A673 (cell line): ENCODE measurements around the gene RIPOR1. TPM values are rescaled to one million over a fixed set of nuclear protein-coding genes. Genes with fewer than 3 reads are reported as not detected.

Experiments
- BruUV-seq: library from RNA; stranded (reverse); fragments of 400-500 nt; replicated peaks from 2 replicates; lab custom pipeline; 2021; lab: Mats Ljungman, UMichigan
- CTCF ChIA-PET: fragments of 300-600 bp; sonication (Branson Sonifier 250); formaldehyde crosslinking; loops from one replicate; lab custom pipeline; 2022; ENCODE audit warnings: antibody characterized with exemption; lab: Charles Lee
- POLR2A ChIA-PET: fragments of 300-600 bp; sonication (Branson Sonifier 250); formaldehyde crosslinking; loops from one replicate; lab custom pipeline; 2022; ENCODE audit warnings: antibody characterized with exemption; ENCODE audit not compliant: low non-redundant PET; lab: Charles Lee
- DNase-seq: peaks from one replicate; pipeline ENCODE4 v3.0.0-alpha.2; 2015; ENCODE audit warnings: low spot score
- H3K27ac ChIP-seq: fragments of 200-600 bp; sonication (generic); 2 replicates; pipeline ENCODE4 v1.5.1; 2016; ENCODE audit warnings: mixed run types, low read depth, mild to moderate bottlenecking, mixed read lengths, antibody characterized with exemption, low read length; ENCODE audit not compliant: poor library complexity, severe bottlenecking
- H3K27me3 ChIP-seq: fragments of 200-600 bp; sonication (generic); replicated peaks from 2 replicates; pipeline ENCODE4 v1.6.1; 2017; ENCODE audit warnings: mixed run types, low read depth, mild to moderate bottlenecking, mixed read lengths, antibody characterized with exemption, low read length; ENCODE audit not compliant: insufficient read depth, poor library complexity
- H3K36me3 ChIP-seq: fragments of 200-600 bp; sonication (generic); 2 replicates; pipeline ENCODE4 v1.6.1; 2016; ENCODE audit warnings: mixed run types, mild to moderate bottlenecking, mixed read lengths, antibody characterized with exemption, low read length; ENCODE audit not compliant: insufficient read depth, poor library complexity, severe bottlenecking
- H3K4me1 ChIP-seq: fragments of 200-600 bp; sonication (generic); 2 replicates; pipeline ENCODE4 v1.6.1; 2017; ENCODE audit warnings: mixed run types, mild to moderate bottlenecking, mixed read lengths, antibody characterized with exemption, low read length; ENCODE audit not compliant: insufficient read depth, poor library complexity, severe bottlenecking
- H3K4me3 ChIP-seq: fragments of 200-600 bp; sonication (generic); 2 replicates; pipeline ENCODE4 v1.5.1; 2016; ENCODE audit warnings: low read depth, mixed run types, mild to moderate bottlenecking, mixed read lengths, low read length; ENCODE audit not compliant: poor library complexity, severe bottlenecking
- H3K9me3 ChIP-seq: fragments of 200-600 bp; sonication (generic); 2 replicates; pipeline ENCODE4 v1.6.1; 2016; ENCODE audit warnings: mixed run types, low read depth, mild to moderate bottlenecking, mixed read lengths, antibody characterized with exemption, low read length; ENCODE audit not compliant: poor library complexity, severe bottlenecking
- EZH2 ChIP-seq: fragments of 200-600 bp; sonication (generic); IDR thresholded peaks from 2 replicates; pipeline ENCODE4 v1.6.1; 2017; ENCODE audit warnings: borderline replicate concordance, low read depth, mild to moderate bottlenecking, mixed read lengths, antibody characterized with exemption, low read length; ENCODE audit not compliant: poor library complexity, severe bottlenecking
- intact Hi-C: fragments of 100-400 bp; cut with micrococcal nuclease; formaldehyde crosslinking; loops from one replicate; pipeline ENCODE4 v1.10.0; 2022; ENCODE audit not compliant: unreplicated experiment
- total RNA-seq: library from RNA; stranded (reverse); gene quantifications from 2 replicates; pipeline ENCODE4 v1.2.3, GENCODE V29; 2021
- TF ChIP-seq, protein P1 (sequence below): fragments of 300-800, 200-600 bp; sonication (generic); conservative IDR thresholded peaks from 2 replicates; pipeline ENCODE4 v1.5.1; 2017; ENCODE audit warnings: low read depth, mild to moderate bottlenecking, antibody characterized with exemption, low read length, moderate library complexity, mixed read lengths

Gene RIPOR1
- total RNA-seq, 1 experiment from 2014 or later = 22.9 TPM

DNA sequence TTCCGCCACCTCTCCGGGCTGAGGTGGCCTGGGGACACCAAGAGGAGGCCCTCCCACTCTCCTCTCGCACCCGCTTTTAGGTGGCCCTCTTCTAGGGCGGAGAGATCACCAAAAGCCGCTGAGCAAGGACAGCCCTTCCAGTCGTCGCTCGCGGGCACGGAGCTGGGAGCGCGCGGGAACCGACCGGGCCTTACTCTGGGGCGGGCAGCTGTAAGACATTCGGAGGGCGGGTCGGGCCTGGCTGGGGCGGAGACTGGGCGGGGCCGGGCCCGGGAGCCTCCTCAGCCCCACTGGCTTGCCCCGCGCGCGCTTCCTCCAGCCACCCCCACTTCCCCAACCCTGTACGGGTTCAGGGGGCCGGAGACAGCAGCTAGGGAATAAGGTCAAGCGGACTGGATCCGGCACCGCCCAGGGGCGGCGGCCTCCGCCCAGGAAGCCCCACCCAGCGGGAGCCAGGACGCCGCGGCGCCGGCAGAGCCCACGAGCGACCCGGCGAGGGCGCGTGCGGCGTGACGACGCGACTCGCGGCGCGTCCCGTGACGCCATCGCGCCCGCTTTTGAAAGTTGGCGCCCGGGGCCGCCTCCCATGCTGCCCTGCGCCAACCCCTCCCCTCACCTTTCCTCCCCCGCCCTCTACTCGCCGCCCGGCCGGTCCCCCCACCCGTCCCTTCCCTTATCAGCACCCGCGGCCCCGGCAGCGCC is 33.3 kb downstream of the RIPOR1 start:
- H3K27me3 ChIP-seq = no peaks in the 10 kb centered on the region
- intact Hi-C loops = loop anchor here (5.0 kb wide), 2 partner anchors 70 to 105 kb away; partner anchors contain the start of genes C16orf86 and ENKD1
- H3K4me3 ChIP-seq = peak overlapping the region; percentile 98
- ChIA-PET CTCF (interaction anchor here (0.7 to 1.7 kb wide), 3 partner anchors 15 to 96 kb away, joined by 5 to 14 read pairs (median 6); no protein-coding TSS in a partner anchor), POLR2A (interaction anchor here (0.6 to 0.7 kb wide), 4 partner anchors 84 to 131 kb away, joined by 3 to 6 read pairs (median 4); partner anchors contain the start of gene ACD)
- H3K27ac ChIP-seq = peak overlapping the region; percentile 100
- peak; percentile 98 for DNase-seq
- H3K9me3 ChIP-seq = no peaks in the 10 kb centered on the region
- TF ChIP-seq, protein P1, sequence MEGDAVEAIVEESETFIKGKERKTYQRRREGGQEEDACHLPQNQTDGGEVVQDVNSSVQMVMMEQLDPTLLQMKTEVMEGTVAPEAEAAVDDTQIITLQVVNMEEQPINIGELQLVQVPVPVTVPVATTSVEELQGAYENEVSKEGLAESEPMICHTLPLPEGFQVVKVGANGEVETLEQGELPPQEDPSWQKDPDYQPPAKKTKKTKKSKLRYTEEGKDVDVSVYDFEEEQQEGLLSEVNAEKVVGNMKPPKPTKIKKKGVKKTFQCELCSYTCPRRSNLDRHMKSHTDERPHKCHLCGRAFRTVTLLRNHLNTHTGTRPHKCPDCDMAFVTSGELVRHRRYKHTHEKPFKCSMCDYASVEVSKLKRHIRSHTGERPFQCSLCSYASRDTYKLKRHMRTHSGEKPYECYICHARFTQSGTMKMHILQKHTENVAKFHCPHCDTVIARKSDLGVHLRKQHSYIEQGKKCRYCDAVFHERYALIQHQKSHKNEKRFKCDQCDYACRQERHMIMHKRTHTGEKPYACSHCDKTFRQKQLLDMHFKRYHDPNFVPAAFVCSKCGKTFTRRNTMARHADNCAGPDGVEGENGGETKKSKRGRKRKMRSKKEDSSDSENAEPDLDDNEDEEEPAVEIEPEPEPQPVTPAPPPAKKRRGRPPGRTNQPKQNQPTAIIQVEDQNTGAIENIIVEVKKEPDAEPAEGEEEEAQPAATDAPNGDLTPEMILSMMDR = no peak
- TF ChIP-seq EZH2 = no peak
- H3K36me3 ChIP-seq = no peaks in the 10 kb centered on the region
- no TSS peak for BruUV-seq
- peaks cover 13% of the 10 kb centered on the region for H3K4me1 ChIP-seq

DNA sequence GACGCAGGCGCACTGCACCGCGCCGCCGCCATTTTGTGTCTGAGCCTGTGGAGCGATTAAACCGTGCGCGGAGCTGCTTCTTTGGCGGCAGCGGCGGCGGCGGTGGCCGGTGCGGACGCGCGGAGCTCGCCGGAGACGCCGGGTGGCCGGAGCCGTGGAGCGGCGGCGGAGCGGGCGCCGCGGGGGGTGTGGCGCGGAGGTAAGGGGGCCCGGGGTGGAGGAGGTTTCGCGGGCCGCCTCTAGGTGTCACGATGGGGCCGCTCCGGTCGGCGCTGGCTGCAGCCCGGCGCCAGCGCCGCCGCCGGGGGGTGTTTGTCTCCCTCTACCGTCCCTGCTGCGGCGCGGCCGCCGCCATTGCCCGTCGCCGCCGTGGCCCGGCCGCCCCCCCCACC is 33.9 kb downstream of the RIPOR1 start, which contains the start of gene CTCF:
Gene CTCF (plus strand): TSS at position 1 of the 392 bp plus-strand sequence. CDS start 48,307 bp downstream, outside the sequence.
- Histone ChIP-seq H3K27ac (peak within 1 kb of the TSS; percentile 100), H3K4me1 (peaks cover 13% of the 10 kb centered on the region), H3K4me3 (peak within 1 kb of the TSS; percentile 98), H3K36me3 (no peaks in the 10 kb centered on the region), H3K9me3 (no peaks in the 10 kb centered on the region), H3K27me3 (no peaks in the 10 kb centered on the region)
- CTCF ChIA-PET = interaction anchor here (0.7 to 1.7 kb wide), 3 partner anchors 15 to 97 kb away, joined by 5 to 14 read pairs (median 6); no protein-coding TSS in a partner anchor
- POLR2A ChIA-PET = interaction anchor here (0.7 kb wide), 1 partner anchor 98 kb away, joined by 6 read pairs; the partner anchor contains the start of gene ACD
- TF ChIP-seq, protein P1 = peak; percentile 53
- no peak for TF ChIP-seq EZH2
- peak; percentile 90 for DNase-seq
- no TSS peak for BruUV-seq
- intact Hi-C loops = loop anchor here (5.0 kb wide), 2 partner anchors 70 to 105 kb away; partner anchors contain the start of genes C16orf86 and ENKD1

DNA sequence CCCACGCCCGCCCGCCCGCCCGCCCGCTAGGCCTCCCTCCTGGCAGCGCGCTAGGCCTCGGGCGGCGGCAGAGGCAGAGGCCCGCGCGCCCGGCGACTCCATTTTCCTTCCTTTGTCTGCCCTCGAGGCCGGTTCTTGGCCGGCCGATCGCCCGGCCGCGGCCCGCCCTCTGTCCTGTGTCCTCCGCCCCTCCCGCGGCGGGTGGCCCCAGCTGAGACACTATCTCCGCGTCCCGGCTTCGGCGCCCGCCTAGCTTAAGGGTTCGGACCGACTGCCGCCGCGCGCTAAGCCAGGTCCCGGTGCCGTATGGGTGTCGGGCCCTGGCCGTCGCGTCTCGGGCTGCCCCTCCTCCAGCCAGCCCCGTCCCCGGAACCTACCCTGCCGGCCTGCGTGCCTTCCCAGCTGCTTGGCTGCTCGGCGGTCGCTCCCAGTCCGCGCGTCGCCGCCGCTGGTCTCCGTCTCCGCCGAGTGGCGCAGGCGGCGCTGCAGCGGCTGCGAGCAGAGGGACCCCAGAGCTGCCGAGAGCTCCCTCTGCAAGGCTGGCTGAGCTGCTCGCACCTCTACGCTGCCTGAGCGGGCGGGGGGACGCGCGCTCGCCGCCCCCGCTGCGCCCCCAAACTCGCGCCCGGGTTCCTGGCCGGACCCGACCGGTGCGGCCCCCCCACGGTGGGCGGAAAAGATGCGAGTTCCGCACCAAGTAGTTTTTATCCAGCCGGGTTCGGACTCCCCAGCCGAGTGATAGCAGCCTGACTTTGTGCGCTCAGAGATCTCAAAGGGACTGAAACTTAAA is 34.5 kb downstream of the RIPOR1 start:
- no TSS peak for BruUV-seq
- CTCF ChIA-PET = interaction anchor here (0.6 to 1.7 kb wide), 5 partner anchors 16 to 725 kb away, joined by 3 to 6 read pairs (median 3); no protein-coding TSS in a partner anchor

More for the DNA sequence above, 34.5 kb downstream of the RIPOR1 start:
- DNase-seq = peak; percentile 82
- Histone ChIP-seq H3K27me3 (no peaks in the 10 kb centered on the region), H3K36me3 (no peaks in the 10 kb centered on the region), H3K4me3 (peak overlapping the region; percentile 98), H3K9me3 (no peaks in the 10 kb centered on the region), H3K27ac (peak overlapping the region; percentile 100), H3K4me1 (peaks cover 13% of the 10 kb centered on the region)
- TF ChIP-seq, protein P1 = peak; percentile 44
- TF ChIP-seq EZH2 = no peak
- intact Hi-C loops = loop anchor here (5.0 kb wide), 2 partner anchors 69 to 104 kb away; partner anchors contain the start of genes C16orf86 and ENKD1
- POLR2A ChIA-PET = no interaction called here
